Neural progenitor cell (in vitro differentiated cells): Measurements from ENCODE around the gene KDM5B. TPM values are rescaled to one million over a fixed set of nuclear protein-coding genes. Genes with fewer than 3 reads are reported as not detected.
A peak's percentile ranks its signal among the peaks of the same experiment; 100 is the strongest.

Experiments used
- DNase-seq: peaks from one replicate; pipeline ENCODE4 v3.0.0-alpha.2; 2016; ENCODE audit warnings: low spot score
- H2AFZ ChIP-seq: fragments of 200-600 bp; sonication (generic); replicated peaks from 2 replicates; pipeline ENCODE4 v1.6.1; 2016; ENCODE audit warnings: antibody characterized with exemption
- H3F3A ChIP-seq: fragments of 200-600 bp; sonication (generic); 2 replicates; pipeline ENCODE4 v1.6.1; 2016; ENCODE audit warnings: antibody characterized with exemption, low read depth
- H3K27ac ChIP-seq: fragments of 200-600 bp; sonication (generic); 2 replicates; pipeline ENCODE4 v1.5.1; 2016; ENCODE audit warnings: mild to moderate bottlenecking
- H3K27me3 ChIP-seq: fragments of 200-600 bp; sonication (generic); 2 replicates; pipeline ENCODE4 v1.6.1; 2016; ENCODE audit warnings: mild to moderate bottlenecking, moderate library complexity
- H3K36me3 ChIP-seq: fragments of 200-600 bp; sonication (generic); 2 replicates; pipeline ENCODE4 v1.5.1; 2016
- H3K4me1 ChIP-seq: fragments of 200-600 bp; sonication (generic); 2 replicates; pipeline ENCODE4 v1.6.1; 2016; ENCODE audit warnings: mixed run types
- H3K4me2 ChIP-seq: fragments of 200-600 bp; sonication (generic); 2 replicates; pipeline ENCODE4 v1.6.1; 2016
- H3K4me3 ChIP-seq: fragments of 200-600 bp; sonication (generic); 2 replicates; pipeline ENCODE4 v1.5.1; 2016
- H3K79me2 ChIP-seq: fragments of 200-600 bp; sonication (generic); 2 replicates; pipeline ENCODE4 v1.6.1; 2016; ENCODE audit warnings: low read depth
- H3K9ac ChIP-seq: fragments of 200-600 bp; sonication (generic); 2 replicates; pipeline ENCODE4 v1.6.1; 2016
- H3K9me3 ChIP-seq: fragments of 200-600 bp; sonication (generic); 2 replicates; pipeline ENCODE4 v1.5.1; 2016; ENCODE audit warnings: low read depth
- H4K20me1 ChIP-seq: fragments of 200-600 bp; sonication (generic); 2 replicates; pipeline ENCODE4 v1.6.1; 2016; ENCODE audit warnings: low read depth
- H3K27ac Mint-ChIP-seq: 3 replicates; pipeline ENCODE4 v1.8.0; 2021; ENCODE audit warnings: mixed read lengths
- H3K27me3 Mint-ChIP-seq: 2 replicates; pipeline ENCODE4 v1.8.0; 2022; ENCODE audit warnings: low read depth, mild to moderate bottlenecking, inconsistent platforms, moderate library complexity, mixed read lengths; ENCODE audit not compliant: insufficient read depth
- H3K36me3 Mint-ChIP-seq: 3 replicates; pipeline ENCODE4 v1.8.0; 2021; ENCODE audit warnings: mixed read lengths
- H3K4me1 Mint-ChIP-seq: 3 replicates; pipeline ENCODE4 v1.8.0; 2021; ENCODE audit warnings: mixed read lengths
- H3K4me3 Mint-ChIP-seq: 3 replicates; pipeline ENCODE4 v1.8.0; 2021; ENCODE audit warnings: mild to moderate bottlenecking, moderate library complexity, mixed read lengths
- H3K9me3 Mint-ChIP-seq: 3 replicates; pipeline ENCODE4 v1.8.0; 2020; ENCODE audit warnings: mixed read lengths
- CTCF ChIP-seq: fragments of 200-600 bp; sonication (generic); IDR thresholded peaks from 2 replicates; pipeline ENCODE4 v1.5.1; 2017; ENCODE audit warnings: antibody characterized with exemption, mild to moderate bottlenecking
- EZH2 ChIP-seq: fragments of 200-600 bp; sonication (generic); IDR thresholded peaks from 2 replicates; pipeline ENCODE4 v1.6.1; 2017; ENCODE audit warnings: antibody characterized with exemption, mild to moderate bottlenecking, moderate library complexity
- EZH2phosphoT487 ChIP-seq: fragments of 200-600 bp; sonication (generic); IDR thresholded peaks from 2 replicates; pipeline ENCODE4 v1.6.1; 2017; ENCODE audit warnings: antibody characterized with exemption
- total RNA-seq: library from RNA; depleted of rRNA; stranded (reverse); fragments of >200 nt; gene quantifications from 2 replicates; pipeline ENCODE4 v1.2.3, GENCODE V29; 2015; ENCODE audit warnings: low replicate concordance

Gene KDM5B
- total RNA-seq, 1 donor from 2014 or later: 283 TPM

- no peaks in the 10 kb centered on the region for H3K9me3 ChIP-seq
- peak overlapping the region; percentile 98 for H3K4me2 ChIP-seq
- DNase-seq: no peak
- H3K9me3 Mint-ChIP-seq: no peaks in the 10 kb centered on the region
- H3K27ac ChIP-seq: no peak overlapping the region
- peaks cover 3% of the 10 kb centered on the region for H3K36me3 ChIP-seq
- peaks cover 8% of the 10 kb centered on the region for H3F3A ChIP-seq
- H3K27me3 ChIP-seq: no peaks in the 10 kb centered on the region
- H3K79me2 ChIP-seq: peaks cover 100% of the 10 kb centered on the region
- H4K20me1 ChIP-seq: peaks cover 86% of the 10 kb centered on the region
- peaks cover 22% of the 10 kb centered on the region for H3K36me3 Mint-ChIP-seq
- no peak overlapping the region for H3K27ac Mint-ChIP-seq
- no peak overlapping the region for H3K9ac ChIP-seq
- H2AFZ ChIP-seq: no peak overlapping the region
- peaks cover 37% of the 10 kb centered on the region for H3K4me1 ChIP-seq
- no peak overlapping the region for H3K4me3 Mint-ChIP-seq
- peaks cover 22% of the 10 kb centered on the region for H3K4me1 Mint-ChIP-seq
- H3K27me3 Mint-ChIP-seq: peaks cover 4% of the 10 kb centered on the region
- no peak overlapping the region for H3K4me3 ChIP-seq
- TF ChIP-seq EZH2phosphoT487: no peak
- no peak for TF ChIP-seq EZH2
- TF ChIP-seq CTCF: no peak
Observed at GRCh38 chr1:202802998-202803932, 5.0 kb downstream of the KDM5B start.

DNA sequence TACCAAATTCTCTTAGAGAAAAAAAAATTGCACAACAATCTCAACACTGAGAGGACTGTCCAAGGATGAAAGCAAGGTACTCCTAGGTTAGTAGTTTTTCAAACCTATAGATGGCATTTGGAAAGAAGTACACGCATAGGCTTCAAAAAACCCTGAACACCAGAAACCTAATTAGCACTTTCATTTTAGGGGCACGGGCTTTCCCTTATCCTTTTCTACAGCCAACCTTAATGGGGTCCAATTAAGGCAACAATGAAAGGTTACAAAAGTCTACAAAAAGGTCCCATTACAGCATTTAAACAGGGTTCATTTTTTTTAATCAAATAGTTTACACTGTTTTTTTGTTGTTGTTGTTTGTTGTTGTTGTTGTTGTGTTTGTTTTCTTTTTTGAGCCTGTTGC, 6.2 kb downstream of the KDM5B start:
- Histone ChIP-seq H3K9ac (no peak overlapping the region), H3K4me2 (peak overlapping the region; percentile 2), H2AFZ (no peak overlapping the region), H3F3A (peaks cover 8% of the 10 kb centered on the region), H3K27ac (peak overlapping the region; percentile 13), H4K20me1 (peaks cover 99% of the 10 kb centered on the region), H3K36me3 (peaks cover 3% of the 10 kb centered on the region), H3K79me2 (peaks cover 100% of the 10 kb centered on the region), H3K9me3 (no peaks in the 10 kb centered on the region), H3K4me3 (no peak overlapping the region), H3K27me3 (no peaks in the 10 kb centered on the region), H3K4me1 (peaks cover 37% of the 10 kb centered on the region)
- DNase-seq: no peak
- no peak for TF ChIP-seq EZH2phosphoT487
- TF ChIP-seq EZH2: no peak
- TF ChIP-seq CTCF: no peak
- Mint-ChIP-seq H3K27me3 (peaks cover 4% of the 10 kb centered on the region), H3K9me3 (no peaks in the 10 kb centered on the region), H3K4me1 (peaks cover 22% of the 10 kb centered on the region), H3K4me3 (no peak overlapping the region), H3K27ac (no peak overlapping the region), H3K36me3 (peaks cover 24% of the 10 kb centered on the region)

DNA sequence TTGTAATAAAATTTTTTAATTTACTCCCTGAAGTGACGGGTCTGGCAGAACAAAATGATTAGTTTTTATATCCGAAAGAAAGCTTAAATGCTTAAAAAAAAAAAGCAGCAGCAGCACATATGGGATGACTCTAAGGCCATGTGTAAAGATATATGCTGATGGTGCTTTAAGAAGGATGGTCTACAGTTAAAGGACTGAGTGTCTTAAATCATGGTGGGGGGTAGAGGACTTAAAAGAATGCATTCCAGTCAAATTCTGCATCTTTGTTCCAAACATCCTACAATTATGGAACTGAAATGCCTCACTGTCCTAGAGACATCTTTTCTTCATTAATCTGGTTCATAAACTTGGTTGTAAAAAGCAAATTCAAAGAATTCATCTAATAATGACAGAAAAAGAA, 7.0 kb downstream of the KDM5B start:
- Histone ChIP-seq H3K4me2 (no peak overlapping the region), H3K4me1 (peaks cover 37% of the 10 kb centered on the region), H2AFZ (no peak overlapping the region), H3K79me2 (peaks cover 100% of the 10 kb centered on the region), H3K9me3 (no peaks in the 10 kb centered on the region), H3K36me3 (peaks cover 3% of the 10 kb centered on the region), H3K4me3 (no peak overlapping the region), H3F3A (peaks cover 8% of the 10 kb centered on the region), H3K9ac (no peak overlapping the region), H3K27ac (no peak overlapping the region), H4K20me1 (peaks cover 100% of the 10 kb centered on the region), H3K27me3 (no peaks in the 10 kb centered on the region)
- peaks cover 4% of the 10 kb centered on the region for H3K27me3 Mint-ChIP-seq
- TF ChIP-seq EZH2 (no peak), CTCF (no peak), EZH2phosphoT487 (no peak)
- no peaks in the 10 kb centered on the region for H3K9me3 Mint-ChIP-seq
- H3K4me3 Mint-ChIP-seq: no peak overlapping the region
- peaks cover 22% of the 10 kb centered on the region for H3K36me3 Mint-ChIP-seq
- H3K27ac Mint-ChIP-seq: no peak overlapping the region
- DNase-seq: no peak
- H3K4me1 Mint-ChIP-seq: peaks cover 21% of the 10 kb centered on the region
